ENCODE results near the gene CASR.

GRCh38 chr3:122318620-122319019, 135.2 kb downstream of the CASR start:
- no peak for TF ChIP-seq CTCF (IDR thresholded peaks at IDR 0.05)
- TF ChIP-seq POLR2A (IDR thresholded peaks at IDR 0.05) = no peak

Data from ovary (tissue), 3 donors.